Suprapubic skin (tissue), 4 donors: ENCODE results near the gene SF3A2.

Experiments
- EP300 ChIP-seq: sonication (generic); formaldehyde crosslinking; IDR thresholded peaks from one replicate; pipeline ENCODE4 v1.6.1; 2017; ENCODE audit warnings: antibody characterized with exemption
- POLR2A ChIP-seq, 2 donors: fragments of 450-650 bp; IDR thresholded peaks; one replicate each; pipeline ENCODE4 v1.6.1; 2017; ENCODE audit warnings: antibody characterized with exemption in 2 of 2, mild to moderate bottlenecking in 2 of 2, moderate library complexity in 2 of 2
- POLR2AphosphoS5 ChIP-seq, 3 donors: sonication (generic); formaldehyde crosslinking; IDR thresholded peaks; one replicate each; pipeline ENCODE4 v1.6.1; 2017; ENCODE audit warnings: antibody characterized with exemption in 3 of 3
- TF ChIP-seq, protein P1 (sequence below), 2 donors: fragments of 200-600 bp in 1 of 2; fragments of 450-650 bp in 1 of 2; sonication (generic) in 1 of 2; IDR thresholded peaks; one replicate each; pipeline ENCODE4 v1.5.1; 2016 to 2019; ENCODE audit warnings: antibody characterized with exemption in 2 of 2, mild to moderate bottlenecking in 1 of 2, moderate library complexity in 1 of 2

DNA sequence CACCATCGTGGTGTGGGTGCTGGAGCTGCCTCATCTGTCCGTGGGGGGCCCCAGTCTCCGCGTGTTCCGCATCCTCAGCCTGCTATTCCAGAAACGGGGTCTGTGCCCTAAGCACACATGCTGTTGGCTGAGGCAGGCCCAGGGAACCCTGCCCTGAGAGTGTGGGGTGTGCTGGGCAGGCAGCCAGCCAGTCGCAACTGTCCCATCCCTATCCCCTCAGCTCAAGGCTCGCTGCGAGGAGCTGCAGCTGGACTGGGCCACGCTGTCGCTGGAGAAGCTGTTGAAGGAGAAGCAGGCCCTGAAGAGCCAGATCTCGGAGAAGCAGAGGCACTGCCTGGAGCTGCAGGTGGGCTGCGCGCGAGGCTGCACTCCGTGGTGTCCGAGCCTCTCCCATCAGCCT is 22.4 kb upstream of the SF3A2 start:
- TF ChIP-seq, protein P1, sequence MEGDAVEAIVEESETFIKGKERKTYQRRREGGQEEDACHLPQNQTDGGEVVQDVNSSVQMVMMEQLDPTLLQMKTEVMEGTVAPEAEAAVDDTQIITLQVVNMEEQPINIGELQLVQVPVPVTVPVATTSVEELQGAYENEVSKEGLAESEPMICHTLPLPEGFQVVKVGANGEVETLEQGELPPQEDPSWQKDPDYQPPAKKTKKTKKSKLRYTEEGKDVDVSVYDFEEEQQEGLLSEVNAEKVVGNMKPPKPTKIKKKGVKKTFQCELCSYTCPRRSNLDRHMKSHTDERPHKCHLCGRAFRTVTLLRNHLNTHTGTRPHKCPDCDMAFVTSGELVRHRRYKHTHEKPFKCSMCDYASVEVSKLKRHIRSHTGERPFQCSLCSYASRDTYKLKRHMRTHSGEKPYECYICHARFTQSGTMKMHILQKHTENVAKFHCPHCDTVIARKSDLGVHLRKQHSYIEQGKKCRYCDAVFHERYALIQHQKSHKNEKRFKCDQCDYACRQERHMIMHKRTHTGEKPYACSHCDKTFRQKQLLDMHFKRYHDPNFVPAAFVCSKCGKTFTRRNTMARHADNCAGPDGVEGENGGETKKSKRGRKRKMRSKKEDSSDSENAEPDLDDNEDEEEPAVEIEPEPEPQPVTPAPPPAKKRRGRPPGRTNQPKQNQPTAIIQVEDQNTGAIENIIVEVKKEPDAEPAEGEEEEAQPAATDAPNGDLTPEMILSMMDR (IDR thresholded peaks at IDR 0.05), result no peak
- TF ChIP-seq POLR2A (IDR thresholded peaks at IDR 0.05), result no peak
- TF ChIP-seq POLR2AphosphoS5 (IDR thresholded peaks at IDR 0.05), result no peak
- TF ChIP-seq EP300, result no peak
